Activated naive CD4-positive, alpha-beta T cell treated with anti-CD3 and anti-CD28 coated beads, Interleukin-2, amount 10 ng/mL, durations not matched to agents 7 days and 5 days (primary cell): Measurements from ENCODE around the gene HK3.
A peak's percentile ranks its signal among the peaks of the same experiment; 100 is the strongest.

Experiments used
- CTCF ChIA-PET: fragments of 350-600 bp; sonication (Branson Sonifier 250); formaldehyde crosslinking; loops from one replicate; lab custom pipeline; 2021; ENCODE audit warnings: antibody characterized with exemption; lab: Charles Lee
- DNase-seq: peaks from one replicate; pipeline ENCODE4 v3.0.0-alpha.2; 2020
- H3K27ac Mint-ChIP-seq: one replicate; pipeline ENCODE4 v1.8.0; 2021; ENCODE audit warnings: mild to moderate bottlenecking, moderate library complexity, mixed read lengths
- H3K27me3 Mint-ChIP-seq: one replicate; pipeline ENCODE4 v1.8.0; 2021; ENCODE audit warnings: mild to moderate bottlenecking, mixed read lengths
- H3K36me3 Mint-ChIP-seq: one replicate; pipeline ENCODE4 v1.8.0; 2021; ENCODE audit warnings: mixed read lengths
- H3K4me1 Mint-ChIP-seq: one replicate; pipeline ENCODE4 v1.8.0; 2021; ENCODE audit warnings: mixed read lengths
- H3K4me3 Mint-ChIP-seq: one replicate; pipeline ENCODE4 v1.8.0; 2021; ENCODE audit warnings: mild to moderate bottlenecking, moderate library complexity, mixed read lengths
- H3K9me3 Mint-ChIP-seq: one replicate; pipeline ENCODE4 v1.8.0; 2021; ENCODE audit warnings: mixed read lengths

The HK3 gene

GRCh38 chr5:176899296-176899891 is at the start of gene HK3:
Gene HK3 (minus strand): TSS chr5:176899346. CDS start chr5:176896159, 3,187 bp downstream.
- Mint-ChIP-seq H3K27ac (peak within 1 kb of the TSS; percentile 25), H3K4me1 (peaks cover 39% of the 10 kb centered on the region), H3K36me3 (peaks cover 23% of the 10 kb centered on the region), H3K27me3 (peaks cover 7% of the 10 kb centered on the region), H3K4me3 (no peak within 1 kb of the TSS), H3K9me3 (no peaks in the 10 kb centered on the region)
- DNase-seq: no peak
- CTCF ChIA-PET: interaction anchor here (1.0 to 1.3 kb wide), 2 partner anchors 11 to 239 kb away, joined by 3 read pairs; no protein-coding TSS in a partner anchor

- Mint-ChIP-seq H3K27me3 (no peaks in the 10 kb centered on the region), H3K9me3 (no peaks in the 10 kb centered on the region), H3K36me3 (peaks cover 32% of the 10 kb centered on the region), H3K27ac (no peak overlapping the region), H3K4me1 (no peaks in the 10 kb centered on the region), H3K4me3 (no peak overlapping the region)
- CTCF ChIA-PET: no interaction called here
- DNase-seq: no peak
Observed at GRCh38 chr5:176948458-176948857, 49.3 kb upstream of the HK3 start.

GRCh38 chr5:176947847-176948246 is 48.7 kb upstream of the HK3 start:
- H3K27ac Mint-ChIP-seq: no peak overlapping the region
- peaks cover 34% of the 10 kb centered on the region for H3K36me3 Mint-ChIP-seq
- no peak overlapping the region for H3K4me3 Mint-ChIP-seq
- no peaks in the 10 kb centered on the region for H3K27me3 Mint-ChIP-seq
- DNase-seq: no peak
- no peaks in the 10 kb centered on the region for H3K4me1 Mint-ChIP-seq
- H3K9me3 Mint-ChIP-seq: no peaks in the 10 kb centered on the region
- CTCF ChIA-PET: no interaction called here

GRCh38 chr5:176944268-176944667 is 45.1 kb upstream of the HK3 start:
- H3K4me3 Mint-ChIP-seq: no peak overlapping the region
- peaks cover 32% of the 10 kb centered on the region for H3K36me3 Mint-ChIP-seq
- CTCF ChIA-PET: interaction anchor here (4.3 kb wide), 1 partner anchor 283 kb away, joined by 13 read pairs; no protein-coding TSS in a partner anchor
- no peak for DNase-seq
- no peaks in the 10 kb centered on the region for H3K27me3 Mint-ChIP-seq
- no peaks in the 10 kb centered on the region for H3K4me1 Mint-ChIP-seq
- no peaks in the 10 kb centered on the region for H3K9me3 Mint-ChIP-seq
- H3K27ac Mint-ChIP-seq: no peak overlapping the region

- H3K27me3 Mint-ChIP-seq: no peaks in the 10 kb centered on the region
- no peaks in the 10 kb centered on the region for H3K9me3 Mint-ChIP-seq
- no peak overlapping the region for H3K27ac Mint-ChIP-seq
- DNase-seq: no peak
- H3K4me1 Mint-ChIP-seq: no peaks in the 10 kb centered on the region
- H3K4me3 Mint-ChIP-seq: no peak overlapping the region
- CTCF ChIA-PET: interaction anchor here (4.3 kb wide), 1 partner anchor 283 kb away, joined by 13 read pairs; no protein-coding TSS in a partner anchor
- H3K36me3 Mint-ChIP-seq: peaks cover 31% of the 10 kb centered on the region
Observed at GRCh38 chr5:176943816-176944215, 44.7 kb upstream of the HK3 start.

- Mint-ChIP-seq H3K4me1 (no peaks in the 10 kb centered on the region), H3K9me3 (no peaks in the 10 kb centered on the region), H3K27ac (no peak overlapping the region), H3K4me3 (no peak overlapping the region), H3K27me3 (no peaks in the 10 kb centered on the region), H3K36me3 (peaks cover 26% of the 10 kb centered on the region)
- no peak for DNase-seq
- CTCF ChIA-PET: interaction anchor here (4.3 kb wide), 1 partner anchor 281 kb away, joined by 13 read pairs; no protein-coding TSS in a partner anchor
Observed at GRCh38 chr5:176941951-176942350, 42.8 kb upstream of the HK3 start.

GRCh38 chr5:176938472-176938871 is 39.3 kb upstream of the HK3 start:
- CTCF ChIA-PET: interaction anchor here (1.4 kb wide), 1 partner anchor 278 kb away, joined by 4 read pairs; no protein-coding TSS in a partner anchor
- Mint-ChIP-seq H3K27me3 (no peaks in the 10 kb centered on the region), H3K36me3 (peaks cover 29% of the 10 kb centered on the region), H3K27ac (no peak overlapping the region), H3K4me1 (no peaks in the 10 kb centered on the region), H3K9me3 (no peaks in the 10 kb centered on the region), H3K4me3 (no peak overlapping the region)
- DNase-seq: no peak

- H3K9me3 Mint-ChIP-seq: no peaks in the 10 kb centered on the region
- H3K4me3 Mint-ChIP-seq: no peak overlapping the region
- no peaks in the 10 kb centered on the region for H3K27me3 Mint-ChIP-seq
- no peak overlapping the region for H3K27ac Mint-ChIP-seq
- H3K4me1 Mint-ChIP-seq: peaks cover 4% of the 10 kb centered on the region
- CTCF ChIA-PET: no interaction called here
- peaks cover 34% of the 10 kb centered on the region for H3K36me3 Mint-ChIP-seq
- no peak for DNase-seq
Observed at GRCh38 chr5:176935017-176935416, 35.9 kb upstream of the HK3 start.

GRCh38 chr5:176934309-176934930 is 35.3 kb upstream of the HK3 start:
- H3K4me3 Mint-ChIP-seq: no peak overlapping the region
- H3K27me3 Mint-ChIP-seq: no peaks in the 10 kb centered on the region
- no peak overlapping the region for H3K27ac Mint-ChIP-seq
- H3K4me1 Mint-ChIP-seq: peaks cover 10% of the 10 kb centered on the region
- H3K36me3 Mint-ChIP-seq: peaks cover 36% of the 10 kb centered on the region
- H3K9me3 Mint-ChIP-seq: no peaks in the 10 kb centered on the region
- DNase-seq: no peak
- CTCF ChIA-PET: no interaction called here

- no peak for DNase-seq
- Mint-ChIP-seq H3K9me3 (no peaks in the 10 kb centered on the region), H3K4me3 (no peak overlapping the region), H3K27me3 (no peaks in the 10 kb centered on the region), H3K36me3 (peaks cover 28% of the 10 kb centered on the region), H3K4me1 (peaks cover 12% of the 10 kb centered on the region), H3K27ac (peak overlapping the region; percentile 33)
- CTCF ChIA-PET: no interaction called here
Observed at GRCh38 chr5:176929654-176930053, 30.5 kb upstream of the HK3 start.

GRCh38 chr5:176927562-176927961 is 28.4 kb upstream of the HK3 start:
- Mint-ChIP-seq H3K36me3 (peaks cover 29% of the 10 kb centered on the region), H3K4me1 (peaks cover 12% of the 10 kb centered on the region), H3K4me3 (no peak overlapping the region), H3K9me3 (no peaks in the 10 kb centered on the region), H3K27ac (no peak overlapping the region), H3K27me3 (no peaks in the 10 kb centered on the region)
- CTCF ChIA-PET: interaction anchor here (1.3 kb wide), 1 partner anchor 267 kb away, joined by 5 read pairs; no protein-coding TSS in a partner anchor
- DNase-seq: no peak

GRCh38 chr5:176922817-176923216 is 23.7 kb upstream of the HK3 start:
- Mint-ChIP-seq H3K27me3 (no peaks in the 10 kb centered on the region), H3K36me3 (peaks cover 16% of the 10 kb centered on the region), H3K4me3 (no peak overlapping the region), H3K4me1 (no peaks in the 10 kb centered on the region), H3K27ac (no peak overlapping the region), H3K9me3 (no peaks in the 10 kb centered on the region)
- CTCF ChIA-PET: no interaction called here
- DNase-seq: no peak

GRCh38 chr5:176921714-176922113 is 22.6 kb upstream of the HK3 start:
- H3K4me3 Mint-ChIP-seq: no peak overlapping the region
- no peak for DNase-seq
- H3K4me1 Mint-ChIP-seq: no peaks in the 10 kb centered on the region
- no peaks in the 10 kb centered on the region for H3K9me3 Mint-ChIP-seq
- no peaks in the 10 kb centered on the region for H3K27me3 Mint-ChIP-seq
- H3K36me3 Mint-ChIP-seq: peaks cover 16% of the 10 kb centered on the region
- CTCF ChIA-PET: no interaction called here
- H3K27ac Mint-ChIP-seq: no peak overlapping the region

- CTCF ChIA-PET: no interaction called here
- no peak overlapping the region for H3K27ac Mint-ChIP-seq
- DNase-seq: no peak
- H3K9me3 Mint-ChIP-seq: no peaks in the 10 kb centered on the region
- H3K4me1 Mint-ChIP-seq: no peaks in the 10 kb centered on the region
- H3K36me3 Mint-ChIP-seq: peaks cover 14% of the 10 kb centered on the region
- H3K4me3 Mint-ChIP-seq: no peak overlapping the region
- H3K27me3 Mint-ChIP-seq: no peaks in the 10 kb centered on the region
Observed at GRCh38 chr5:176918613-176919012, 19.5 kb upstream of the HK3 start.

GRCh38 chr5:176916337-176916736 is 17.2 kb upstream of the HK3 start:
- Mint-ChIP-seq H3K4me3 (no peak overlapping the region), H3K27me3 (no peaks in the 10 kb centered on the region), H3K27ac (no peak overlapping the region), H3K4me1 (no peaks in the 10 kb centered on the region), H3K9me3 (no peaks in the 10 kb centered on the region), H3K36me3 (peaks cover 19% of the 10 kb centered on the region)
- DNase-seq: no peak
- CTCF ChIA-PET: no interaction called here
